ENCODE results near the gene CHRNA1. TPM values are rescaled to one million over a fixed set of nuclear protein-coding genes. Genes with fewer than 3 reads are reported as not detected.

Gene CHRNA1
- total RNA-seq, 4 donors from 2014 or later = not detected

DNA sequence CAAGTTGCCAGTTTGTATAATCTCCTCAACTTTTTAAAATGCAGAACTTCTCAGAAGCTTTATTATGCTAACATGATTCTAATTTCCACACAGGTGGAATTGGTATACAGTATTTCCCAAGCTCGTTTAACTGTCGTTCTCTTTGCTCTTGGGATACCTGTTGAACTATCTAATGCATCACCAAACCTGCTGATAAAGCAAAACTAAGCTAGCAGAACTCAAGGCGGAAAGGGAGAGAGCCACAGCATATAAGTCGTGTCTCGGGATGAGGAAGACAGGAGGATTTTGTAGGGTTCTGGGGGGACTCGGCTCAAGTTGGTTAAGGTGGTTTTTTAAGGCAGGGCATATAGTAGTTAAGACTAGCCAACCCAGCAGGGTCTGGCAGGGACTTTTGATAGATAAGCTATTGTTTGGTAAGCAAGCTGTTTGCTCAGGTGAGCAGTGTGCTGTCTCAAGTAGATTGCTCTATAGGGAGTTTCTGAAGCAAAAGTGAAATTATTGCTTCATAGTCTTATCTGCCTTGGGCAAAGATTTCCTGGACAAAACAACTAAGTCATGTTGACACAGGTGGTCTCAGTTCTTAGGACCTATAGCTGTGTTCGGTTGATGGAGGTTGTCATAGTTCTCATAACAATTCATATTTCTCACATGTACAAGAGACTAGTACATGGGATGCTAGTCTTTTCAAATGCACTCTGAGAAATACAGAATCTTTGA, 28.2 kb upstream of the CHRNA1 start:
- Histone ChIP-seq H3K36me3 (no peaks in the 10 kb centered on the region), H3K4me1 (no peaks in the 10 kb centered on the region), H3K9me3 (no peaks in the 10 kb centered on the region), H3K4me3 (no peak overlapping the region), H3K27ac (no peak overlapping the region), H3K27me3 (no peaks in the 10 kb centered on the region)
- no peak for DNase-seq
- intact Hi-C loops (cut with DNase I; ENCODE audit: low total_unique reads) = no loop called here
- TF ChIP-seq POLR2A (IDR thresholded peaks at IDR 0.05) = no peak
- TF ChIP-seq, protein P1, sequence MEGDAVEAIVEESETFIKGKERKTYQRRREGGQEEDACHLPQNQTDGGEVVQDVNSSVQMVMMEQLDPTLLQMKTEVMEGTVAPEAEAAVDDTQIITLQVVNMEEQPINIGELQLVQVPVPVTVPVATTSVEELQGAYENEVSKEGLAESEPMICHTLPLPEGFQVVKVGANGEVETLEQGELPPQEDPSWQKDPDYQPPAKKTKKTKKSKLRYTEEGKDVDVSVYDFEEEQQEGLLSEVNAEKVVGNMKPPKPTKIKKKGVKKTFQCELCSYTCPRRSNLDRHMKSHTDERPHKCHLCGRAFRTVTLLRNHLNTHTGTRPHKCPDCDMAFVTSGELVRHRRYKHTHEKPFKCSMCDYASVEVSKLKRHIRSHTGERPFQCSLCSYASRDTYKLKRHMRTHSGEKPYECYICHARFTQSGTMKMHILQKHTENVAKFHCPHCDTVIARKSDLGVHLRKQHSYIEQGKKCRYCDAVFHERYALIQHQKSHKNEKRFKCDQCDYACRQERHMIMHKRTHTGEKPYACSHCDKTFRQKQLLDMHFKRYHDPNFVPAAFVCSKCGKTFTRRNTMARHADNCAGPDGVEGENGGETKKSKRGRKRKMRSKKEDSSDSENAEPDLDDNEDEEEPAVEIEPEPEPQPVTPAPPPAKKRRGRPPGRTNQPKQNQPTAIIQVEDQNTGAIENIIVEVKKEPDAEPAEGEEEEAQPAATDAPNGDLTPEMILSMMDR (IDR thresholded peaks at IDR 0.05) = no peak

DNA sequence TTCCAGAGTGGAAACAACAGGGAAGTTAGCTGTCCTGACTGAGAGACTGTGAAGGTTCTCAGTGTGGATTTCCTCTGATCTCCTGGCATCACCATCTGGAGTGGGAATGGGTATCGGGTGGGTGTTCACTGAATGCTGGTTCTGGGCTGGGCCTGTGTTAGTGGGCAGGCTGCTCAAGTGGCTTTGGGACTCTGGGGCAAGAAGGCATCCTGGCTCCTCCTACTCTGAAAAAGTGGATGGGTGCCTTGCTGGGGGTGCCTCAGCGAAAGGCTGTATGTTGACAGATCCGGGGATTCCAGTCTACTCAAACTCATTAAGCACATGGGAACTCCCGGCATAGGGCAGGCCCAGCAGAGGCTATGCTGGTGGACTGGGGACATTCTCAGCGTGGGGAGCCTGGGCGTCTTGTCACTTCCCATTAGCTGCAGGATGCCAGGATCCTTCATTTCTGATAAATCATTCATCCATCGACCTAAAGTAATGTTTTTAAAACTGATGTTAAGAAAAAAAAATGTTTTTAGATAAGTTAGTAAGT, 27.5 kb upstream of the CHRNA1 start:
- H3K4me3 ChIP-seq = no peak overlapping the region
- no peaks in the 10 kb centered on the region for H3K9me3 ChIP-seq
- H3K27ac ChIP-seq = no peak overlapping the region
- H3K4me1 ChIP-seq = no peaks in the 10 kb centered on the region
- no peaks in the 10 kb centered on the region for H3K27me3 ChIP-seq
- no peak for TF ChIP-seq POLR2A (IDR thresholded peaks at IDR 0.05)
- TF ChIP-seq, protein P1 (IDR thresholded peaks at IDR 0.05) = no peak
- intact Hi-C loops (cut with DNase I; ENCODE audit: low total_unique reads) = no loop called here
- no peaks in the 10 kb centered on the region for H3K36me3 ChIP-seq
- no peak for DNase-seq

DNA sequence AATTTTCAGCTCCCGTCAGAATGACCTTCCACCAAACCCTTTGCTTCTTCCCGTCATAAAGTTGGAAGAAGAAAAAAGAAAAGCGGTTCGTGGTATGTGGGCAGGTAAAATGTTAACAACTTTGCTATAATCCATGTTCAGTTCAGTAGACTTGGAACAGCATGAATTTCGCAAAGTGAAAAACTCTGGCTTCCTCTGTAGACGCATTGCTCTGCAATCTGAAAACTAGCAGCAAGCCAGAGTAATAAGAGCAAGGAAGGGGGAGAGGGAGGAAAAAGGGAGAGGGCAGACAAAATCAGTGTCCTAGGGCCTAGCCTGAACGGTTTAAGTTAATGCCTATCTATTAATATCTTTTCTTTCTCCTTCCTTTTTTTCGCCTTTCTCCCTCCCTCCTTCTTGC, 26.7 kb upstream of the CHRNA1 start:
- TF ChIP-seq, protein P1 (IDR thresholded peaks at IDR 0.05) = no peak
- no peak for TF ChIP-seq POLR2A (IDR thresholded peaks at IDR 0.05)
- Histone ChIP-seq H3K4me3 (no peak overlapping the region), H3K4me1 (no peaks in the 10 kb centered on the region), H3K9me3 (no peaks in the 10 kb centered on the region), H3K36me3 (no peaks in the 10 kb centered on the region), H3K27ac (no peak overlapping the region), H3K27me3 (no peaks in the 10 kb centered on the region)
- DNase-seq = no peak
- intact Hi-C loops (cut with DNase I; ENCODE audit: low total_unique reads) = no loop called here

DNA sequence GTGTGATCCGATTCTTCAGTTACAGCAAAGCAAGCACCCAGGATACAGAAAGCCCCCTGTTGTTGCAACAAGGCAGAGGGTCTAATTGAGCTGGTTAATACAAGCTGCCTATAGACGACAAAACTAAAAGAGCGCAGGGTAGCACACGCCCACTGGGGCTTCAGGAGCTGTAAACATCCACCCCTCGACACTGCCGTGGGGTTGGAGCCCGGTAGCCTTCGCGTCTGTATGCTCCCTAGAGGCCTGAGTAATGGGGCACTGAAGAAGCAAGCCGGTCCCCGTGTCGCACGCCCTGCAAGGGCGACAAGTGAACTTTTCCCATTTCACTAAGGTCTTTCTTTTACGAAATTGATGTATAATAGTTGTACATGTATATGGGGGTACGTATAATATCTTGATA, 24.7 kb upstream of the CHRNA1 start:
- Histone ChIP-seq H3K27ac (no peak overlapping the region), H3K27me3 (no peaks in the 10 kb centered on the region), H3K4me1 (no peaks in the 10 kb centered on the region), H3K36me3 (no peaks in the 10 kb centered on the region), H3K4me3 (no peak overlapping the region), H3K9me3 (no peaks in the 10 kb centered on the region)
- no peak for TF ChIP-seq POLR2A (IDR thresholded peaks at IDR 0.05)
- TF ChIP-seq, protein P1 (IDR thresholded peaks at IDR 0.05) = no peak
- intact Hi-C loops (cut with DNase I; ENCODE audit: low total_unique reads) = no loop called here
- DNase-seq = no peak

DNA sequence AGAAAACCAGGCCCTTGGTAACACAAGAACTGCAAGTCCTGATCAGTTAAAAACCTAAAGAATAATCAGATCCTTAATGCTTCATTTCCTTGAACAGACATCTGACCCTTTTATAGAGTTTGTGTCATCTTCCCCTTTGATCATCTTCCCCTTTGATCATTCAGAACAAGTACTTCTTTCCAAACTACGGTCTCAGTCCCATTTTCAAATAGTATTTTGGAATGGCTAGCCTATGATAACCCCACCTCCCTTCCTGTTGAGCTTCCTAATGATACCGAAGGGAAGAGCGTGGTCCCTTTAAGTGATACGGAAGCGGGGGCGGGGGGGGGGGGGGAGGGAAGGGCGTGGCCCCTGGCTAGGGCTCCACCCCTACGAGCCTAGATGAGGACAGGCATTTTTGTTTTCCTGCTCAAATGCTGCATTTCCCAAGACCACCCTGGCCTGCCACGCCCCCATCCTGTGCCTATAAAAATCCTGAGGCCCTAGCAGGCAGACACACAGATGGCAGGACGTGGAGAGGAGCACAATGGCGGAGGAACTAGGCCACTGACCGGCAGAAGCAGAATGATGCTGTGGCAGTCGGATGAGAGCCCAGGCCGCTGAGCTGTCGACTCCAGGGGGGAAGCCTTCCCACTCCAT, 24.1 kb upstream of the CHRNA1 start:
- Histone ChIP-seq H3K27ac (no peak overlapping the region), H3K4me3 (no peak overlapping the region), H3K4me1 (no peaks in the 10 kb centered on the region), H3K27me3 (no peaks in the 10 kb centered on the region), H3K9me3 (no peaks in the 10 kb centered on the region), H3K36me3 (no peaks in the 10 kb centered on the region)
- DNase-seq = no peak
- TF ChIP-seq, protein P1 (IDR thresholded peaks at IDR 0.05) = no peak
- no peak for TF ChIP-seq POLR2A (IDR thresholded peaks at IDR 0.05)
- intact Hi-C loops (cut with DNase I; ENCODE audit: low total_unique reads) = no loop called here

Data from uterus (tissue), 4 donors.